Upper lobe of left lung (tissue), 6 donors: ENCODE results near the gene RANBP9. TPM values are rescaled to one million over a fixed set of nuclear protein-coding genes. Genes with fewer than 3 reads are reported as not detected.

Source experiments
- ATAC-seq, 2 donors: fragments of 200-7000 bp; cut with Tn5 transposase; one replicate each; pipeline ENCODE4 v1.9.1; 2022; ENCODE audit warnings: mild to moderate bottlenecking in 2 of 2, moderate library complexity in 2 of 2; ENCODE audit not compliant: low FRiP score in 2 of 2
- DNase-seq, 2 donors: peaks; one replicate each; pipeline ENCODE4 v3.0.0-alpha.2; 2019 to 2020
- H3K27ac ChIP-seq, 4 donors: fragments of 200-600 bp; sonication (generic); one replicate each; pipeline ENCODE4 v1.5.1; 2016 to 2019
- H3K27me3 ChIP-seq, 4 donors: fragments of 200-600 bp; sonication (generic); one replicate each; pipeline ENCODE4 v1.5.1; 2017 to 2019
- H3K36me3 ChIP-seq, 4 donors: fragments of 200-600 bp; sonication (generic); one replicate each; pipeline ENCODE4 v1.5.1; 2016 to 2019
- H3K4me1 ChIP-seq, 4 donors: fragments of 200-600 bp; sonication (generic); one replicate each; pipeline ENCODE4 v1.5.1; 2018 to 2019
- H3K4me3 ChIP-seq, 4 donors: fragments of 200-600 bp; sonication (generic); one replicate each; pipeline ENCODE4 v1.5.1; 2017 to 2019; ENCODE audit warnings: mild to moderate bottlenecking in 2 of 4, moderate library complexity in 1 of 4
- H3K9me3 ChIP-seq, 4 donors: fragments of 200-600 bp; sonication (generic); one replicate each; pipeline ENCODE4 v1.5.1; 2018 to 2019
- EP300 ChIP-seq, 4 donors: sonication (generic); formaldehyde crosslinking; IDR thresholded peaks; one replicate each; pipeline ENCODE4 v1.5.1; 2017; ENCODE audit warnings: antibody characterized with exemption in 4 of 4, control low read depth in 2 of 4
- POLR2A ChIP-seq, 4 donors: fragments of 450-650 bp; IDR thresholded peaks; one replicate each; pipeline ENCODE4 v1.5.1; 2016 to 2017; ENCODE audit warnings: antibody characterized with exemption in 4 of 4, mild to moderate bottlenecking in 2 of 4
- POLR2AphosphoS5 ChIP-seq, 2 donors: sonication (generic); formaldehyde crosslinking; IDR thresholded peaks; one replicate each; pipeline ENCODE4 v1.5.1; 2017; ENCODE audit warnings: antibody characterized with exemption in 2 of 2
- WGBS, 2 donors: methylation state at CpG; one replicate each; pipeline ENCODE4 v1.1.5; 2017 to 2018; 5-methylcytosine and 5-hydroxymethylcytosine counted together
- total RNA-seq, 6 donors: library from RNA; depleted of rRNA in 4 of 6; stranded (reverse); fragments of >200 nt in 4 of 6; gene quantifications; one replicate each; pipeline versions ENCODE4 v1.1.0 to v1.2.1, GENCODE V29; 2016 to 2021
- TF ChIP-seq, protein P1 (sequence below), 6 experiments: fragments of 450-650 bp in 4 of 6; fragments of 200-600 bp in 2 of 6; sonication (generic) in 2 of 6; IDR thresholded peaks; one replicate each; pipeline ENCODE4 v1.5.1; 2016 to 2019; ENCODE audit warnings: antibody characterized with exemption in 6 of 6
- donor health status: DM: no; HTN: no; CAD: no; lungs with moderate emphysema.
- donor health status: DM: no; HTN: yes; CAD: no; lungs with severe emphysema.

Gene RANBP9
- total RNA-seq, 6 donors from 2014 or later = 29.8 to 46.7 (median 36.4) TPM

DNA sequence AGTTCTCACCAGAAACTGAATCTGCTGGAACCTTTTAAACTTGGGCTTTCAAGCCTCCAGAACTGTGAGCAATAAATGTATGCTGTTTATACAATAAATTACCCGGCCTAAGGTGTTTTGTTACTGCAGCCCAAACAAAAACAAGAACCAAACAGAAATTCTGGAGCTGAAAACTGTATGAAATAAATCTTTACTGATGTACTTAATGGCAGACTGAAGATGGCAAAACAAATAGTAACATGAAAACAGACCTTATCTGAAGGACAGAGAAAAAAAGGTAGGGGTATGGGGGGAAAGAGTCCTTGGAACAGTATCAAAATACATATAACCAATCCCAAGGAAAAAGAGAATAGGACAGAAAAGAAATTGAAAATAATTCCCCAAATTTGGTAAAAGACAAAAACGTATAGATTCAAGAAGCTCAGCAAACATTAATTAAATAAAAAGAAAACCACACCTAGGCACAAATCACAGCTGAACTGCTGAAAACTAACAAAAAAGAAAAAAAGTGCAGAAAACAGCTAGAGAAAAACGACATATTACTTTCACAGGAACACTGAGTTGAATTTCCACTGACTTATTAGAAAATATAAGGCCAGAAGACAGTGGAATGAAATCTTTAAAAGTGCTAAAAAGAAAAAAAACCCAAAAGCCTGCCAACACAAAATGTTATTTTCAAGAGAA, 48.8 kb downstream of the RANBP9 start:
- 81% methylated on average over 3 of the region's 3 CpGs for WGBS, 2 donors
- no peak for ATAC-seq
- no peak for DNase-seq
- H3K36me3 ChIP-seq = no peaks in the 10 kb centered on the region
- H3K27me3 ChIP-seq = no peaks in the 10 kb centered on the region
- H3K27ac ChIP-seq = no peak overlapping the region
- H3K9me3 ChIP-seq = no peaks in the 10 kb centered on the region
- H3K4me3 ChIP-seq = no peak overlapping the region
- peaks cover 0 to 32% (median 19%) of the 10 kb centered on the region in 4 donors for H3K4me1 ChIP-seq
- TF ChIP-seq EP300 (IDR thresholded peaks at IDR 0.05) (no peak), POLR2AphosphoS5 (IDR thresholded peaks at IDR 0.05) (no peak), POLR2A (IDR thresholded peaks at IDR 0.05) (no peak)
- TF ChIP-seq, protein P1, sequence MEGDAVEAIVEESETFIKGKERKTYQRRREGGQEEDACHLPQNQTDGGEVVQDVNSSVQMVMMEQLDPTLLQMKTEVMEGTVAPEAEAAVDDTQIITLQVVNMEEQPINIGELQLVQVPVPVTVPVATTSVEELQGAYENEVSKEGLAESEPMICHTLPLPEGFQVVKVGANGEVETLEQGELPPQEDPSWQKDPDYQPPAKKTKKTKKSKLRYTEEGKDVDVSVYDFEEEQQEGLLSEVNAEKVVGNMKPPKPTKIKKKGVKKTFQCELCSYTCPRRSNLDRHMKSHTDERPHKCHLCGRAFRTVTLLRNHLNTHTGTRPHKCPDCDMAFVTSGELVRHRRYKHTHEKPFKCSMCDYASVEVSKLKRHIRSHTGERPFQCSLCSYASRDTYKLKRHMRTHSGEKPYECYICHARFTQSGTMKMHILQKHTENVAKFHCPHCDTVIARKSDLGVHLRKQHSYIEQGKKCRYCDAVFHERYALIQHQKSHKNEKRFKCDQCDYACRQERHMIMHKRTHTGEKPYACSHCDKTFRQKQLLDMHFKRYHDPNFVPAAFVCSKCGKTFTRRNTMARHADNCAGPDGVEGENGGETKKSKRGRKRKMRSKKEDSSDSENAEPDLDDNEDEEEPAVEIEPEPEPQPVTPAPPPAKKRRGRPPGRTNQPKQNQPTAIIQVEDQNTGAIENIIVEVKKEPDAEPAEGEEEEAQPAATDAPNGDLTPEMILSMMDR (IDR thresholded peaks at IDR 0.05) = no peak

GRCh38 chr6:13661647-13662046, 50.0 kb downstream of the RANBP9 start:
- 69 to 96% methylated on average over 2 of the region's 2 CpGs for WGBS, 2 donors
- TF ChIP-seq POLR2AphosphoS5 (IDR thresholded peaks at IDR 0.05) = no peak
- TF ChIP-seq, protein P1 (IDR thresholded peaks at IDR 0.05) = no peak
- no peak for TF ChIP-seq POLR2A (IDR thresholded peaks at IDR 0.05)
- no peak for TF ChIP-seq EP300 (IDR thresholded peaks at IDR 0.05)

GRCh38 chr6:13660893-13661292, 50.7 kb downstream of the RANBP9 start:
- H3K27ac ChIP-seq = no peak overlapping the region
- TF ChIP-seq POLR2AphosphoS5 (IDR thresholded peaks at IDR 0.05) = no peak
- TF ChIP-seq, protein P1 (IDR thresholded peaks at IDR 0.05) = no peak
- H3K36me3 ChIP-seq = peaks cover 0 to 6% (median 0%) of the 10 kb centered on the region in 4 donors
- WGBS, 2 donors = 88 to 97% methylated on average over 1 of the region's 1 CpG
- no peaks in the 10 kb centered on the region for H3K27me3 ChIP-seq
- ATAC-seq (no peak), DNase-seq (no peak)
- H3K4me3 ChIP-seq = no peak overlapping the region
- peaks cover 0 to 30% (median 21%) of the 10 kb centered on the region in 4 donors for H3K4me1 ChIP-seq
- no peaks in the 10 kb centered on the region for H3K9me3 ChIP-seq

More at GRCh38 chr6:13661647-13662046, 50.0 kb downstream of the RANBP9 start:
- Histone ChIP-seq H3K9me3 (no peaks in the 10 kb centered on the region), H3K4me1 (peaks cover 0 to 30% (median 22%) of the 10 kb centered on the region in 4 donors), H3K4me3 (no peak overlapping the region), H3K36me3 (peaks cover 0 to 3% (median 0%) of the 10 kb centered on the region in 4 donors), H3K27me3 (no peaks in the 10 kb centered on the region), H3K27ac (no peak overlapping the region)
- DNase-seq = no peak
- no peak for ATAC-seq

GRCh38 chr6:13660273-13660672, 51.4 kb downstream of the RANBP9 start:
- no peak overlapping the region for H3K27ac ChIP-seq
- peaks cover 0 to 6% (median 0%) of the 10 kb centered on the region in 4 donors for H3K36me3 ChIP-seq
- peaks cover 0 to 30% (median 20%) of the 10 kb centered on the region in 4 donors for H3K4me1 ChIP-seq
- ATAC-seq (no peak), DNase-seq (no peak)
- H3K4me3 ChIP-seq = no peak overlapping the region
- no peak for TF ChIP-seq POLR2A (IDR thresholded peaks at IDR 0.05)
- no peak for TF ChIP-seq EP300 (IDR thresholded peaks at IDR 0.05)
- TF ChIP-seq, protein P1 (IDR thresholded peaks at IDR 0.05) = no peak
- TF ChIP-seq POLR2AphosphoS5 (IDR thresholded peaks at IDR 0.05) = no peak
- WGBS, 2 donors = 100% methylated on average over 1 of the region's 1 CpG
- no peaks in the 10 kb centered on the region for H3K9me3 ChIP-seq
- H3K27me3 ChIP-seq = no peaks in the 10 kb centered on the region

DNA sequence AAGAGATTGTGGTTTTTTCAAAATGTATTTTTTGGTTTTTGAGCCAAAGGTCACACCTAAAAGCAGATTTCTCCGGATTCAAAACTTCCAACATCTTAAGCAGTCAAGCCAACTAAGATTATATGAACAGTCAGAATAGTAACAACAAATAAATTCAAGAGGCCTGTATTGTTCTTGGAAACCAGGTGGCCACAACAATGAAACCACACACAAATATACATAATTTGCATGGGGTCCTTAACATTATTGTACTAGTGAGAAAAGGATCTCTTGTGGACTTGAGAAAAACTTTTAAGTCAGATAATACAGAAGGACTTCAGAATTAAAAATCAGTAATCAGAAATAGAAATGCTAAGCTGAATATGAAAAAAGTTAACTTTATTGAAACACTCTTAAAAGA, 55.9 kb downstream of the RANBP9 start:
- no peaks in the 10 kb centered on the region for H3K27me3 ChIP-seq
- ATAC-seq (no peak), DNase-seq (no peak)
- TF ChIP-seq POLR2AphosphoS5 (IDR thresholded peaks at IDR 0.05) (no peak), POLR2A (IDR thresholded peaks at IDR 0.05) (no peak), EP300 (IDR thresholded peaks at IDR 0.05) (no peak)
- TF ChIP-seq, protein P1 (IDR thresholded peaks at IDR 0.05) = no peak
- peaks cover 0 to 29% (median 8%) of the 10 kb centered on the region in 4 donors for H3K4me1 ChIP-seq
- no peak overlapping the region for H3K27ac ChIP-seq
- no peak overlapping the region for H3K4me3 ChIP-seq
- no peaks in the 10 kb centered on the region for H3K9me3 ChIP-seq
- peaks cover 0 to 6% (median under 1%) of the 10 kb centered on the region in 4 donors for H3K36me3 ChIP-seq
- WGBS, 2 donors = 74 to 89% methylated on average over 1 of the region's 1 CpG
